OCI-M2 (cell line): ENCODE results near the gene SNAPC5.

Experiments
- DNase-seq: peaks from one replicate; lab custom pipeline; 2025; ENCODE audit not compliant: unreplicated experiment; lab: John Stamatoyannopoulos, UW

The SNAPC5 gene

GRCh38 chr15:66459818-66460615 lies 37.5 kb downstream of the SNAPC5 start:
- no peak for DNase-seq

- DNase-seq = no peak
Observed at GRCh38 chr15:66456211-66456610, 41.4 kb downstream of the SNAPC5 start.

- no peak for DNase-seq
Observed at GRCh38 chr15:66454143-66454542, 43.4 kb downstream of the SNAPC5 start.

- no peak for DNase-seq
Observed at GRCh38 chr15:66452971-66453580, 44.5 kb downstream of the SNAPC5 start.

GRCh38 chr15:66452420-66452819 lies 45.1 kb downstream of the SNAPC5 start:
- no peak for DNase-seq
